Measurements from ENCODE around the gene CHGA.

GRCh38 chr14:92936085-92936484 is 13.1 kb downstream of the CHGA start:
- TF ChIP-seq POLR2A (IDR thresholded peaks at IDR 0.05), result no peak
- TF ChIP-seq CTCF (IDR thresholded peaks at IDR 0.05), result no peak
- TF ChIP-seq EP300 (IDR thresholded peaks at IDR 0.05), result no peak
